Measurements from ENCODE around the gene BRD4. TPM values are rescaled to one million over a fixed set of nuclear protein-coding genes. Genes with fewer than 3 reads are reported as not detected.

The BRD4 gene
- total RNA-seq, 1 experiment from 2014 or later: 144 TPM

DNA sequence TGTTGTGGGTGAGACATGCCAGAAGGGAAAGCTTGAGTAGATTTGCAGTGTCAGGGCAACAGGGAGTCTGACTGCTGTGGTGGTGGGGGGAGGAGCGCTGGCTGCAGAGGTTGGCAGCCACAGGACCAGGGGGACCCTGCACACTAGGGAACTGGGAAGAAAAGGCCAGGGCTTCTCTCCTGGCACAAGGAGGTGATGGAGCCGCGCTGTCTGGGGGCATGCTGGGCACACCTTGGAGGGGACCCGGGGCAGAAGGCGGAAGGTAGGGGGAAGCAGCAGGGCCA lies 86.2 kb downstream of the BRD4 start:
- Histone ChIP-seq H3K27ac (ENCODE audit: insufficient read length, low read depth, low read length) (no peak overlapping the region), H3K4me2 (ENCODE audit: insufficient read depth, insufficient read length, low read length) (no peak overlapping the region), H2AK5ac (ENCODE audit: insufficient read length, low read length) (no peak overlapping the region), H3K56ac (ENCODE audit: insufficient read length, low read depth, low read length) (no peak overlapping the region), H3K9ac (ENCODE audit: extremely low read depth, insufficient read length, low read length) (no peak overlapping the region), H3K79me2 (ENCODE audit: insufficient read depth, low read length) (no peaks in the 10 kb centered on the region), H3K79me1 (ENCODE audit: insufficient read depth, low read depth, low read length, poor library complexity, severe bottlenecking) (no peaks in the 10 kb centered on the region), H4K91ac (ENCODE audit: insufficient read length, low read depth, low read length) (no peak overlapping the region), H3K18ac (ENCODE audit: insufficient read length, low read depth, low read length) (no peak overlapping the region), H3T11ph (ENCODE audit: low read length) (no peak overlapping the region), H3K4me1 (ENCODE audit: insufficient read depth, low read length) (no peaks in the 10 kb centered on the region), H3K23me2 (ENCODE audit: insufficient read length, low read depth, low read length, poor library complexity, severe bottlenecking) (no peaks in the 10 kb centered on the region), H3K14ac (ENCODE audit: insufficient read depth, low read length) (no peak overlapping the region), H3K9me3 (ENCODE audit: control insufficient read depth, low read depth, low read length) (no peaks in the 10 kb centered on the region), H4K8ac (replicated peaks; ENCODE audit: insufficient read length, low read depth, low read length) (no peak overlapping the region), H2BK15ac (ENCODE audit: low read depth, low read length) (no peak overlapping the region), H2BK12ac (ENCODE audit: insufficient read length, low read depth, low read length) (no peak overlapping the region), H2BK20ac (ENCODE audit: low read depth, low read length, poor library complexity, severe bottlenecking) (no peak overlapping the region), H4K20me1 (ENCODE audit: control insufficient read depth, insufficient read depth, insufficient read length) (peaks cover 4% of the 10 kb centered on the region), H3K27me3 (ENCODE audit: insufficient read depth, low read length) (no peaks in the 10 kb centered on the region), H2BK5ac (ENCODE audit: insufficient read length, low read length) (no peak overlapping the region), H2BK120ac (ENCODE audit: low read depth, low read length, poor library complexity, severe bottlenecking) (no peak overlapping the region), H2AFZ (ENCODE audit: low read length) (no peak overlapping the region), H3K23ac (ENCODE audit: insufficient read length, low read depth, low read length) (no peak overlapping the region), H3K4ac (ENCODE audit: low read depth, low read length) (no peak overlapping the region), H4K5ac (ENCODE audit: insufficient read length, low read depth, low read length) (no peak overlapping the region)
- Mint-ChIP-seq H3K27ac (peak overlapping the region in 2 of 3 experiments; percentile 53 to 85; a peak in 3 of 7 replicates), H3K4me3 (no peak overlapping the region), H3K27me3 (ENCODE audit: low read depth) (no peaks in the 10 kb centered on the region), H3K4me1 (peaks cover 0 to 2% of the 10 kb centered on the region in 2 experiments; a peak in 1 of 4 replicates), H3K36me3 (ENCODE audit: insufficient read depth in 1 of 3, low read depth in 3 of 3) (peaks cover 25 to 66% (median 63%) of the 10 kb centered on the region in 3 experiments), H3K9me3 (no peaks in the 10 kb centered on the region)
- no peak for DNase-seq
- TF ChIP-seq, protein P1, sequence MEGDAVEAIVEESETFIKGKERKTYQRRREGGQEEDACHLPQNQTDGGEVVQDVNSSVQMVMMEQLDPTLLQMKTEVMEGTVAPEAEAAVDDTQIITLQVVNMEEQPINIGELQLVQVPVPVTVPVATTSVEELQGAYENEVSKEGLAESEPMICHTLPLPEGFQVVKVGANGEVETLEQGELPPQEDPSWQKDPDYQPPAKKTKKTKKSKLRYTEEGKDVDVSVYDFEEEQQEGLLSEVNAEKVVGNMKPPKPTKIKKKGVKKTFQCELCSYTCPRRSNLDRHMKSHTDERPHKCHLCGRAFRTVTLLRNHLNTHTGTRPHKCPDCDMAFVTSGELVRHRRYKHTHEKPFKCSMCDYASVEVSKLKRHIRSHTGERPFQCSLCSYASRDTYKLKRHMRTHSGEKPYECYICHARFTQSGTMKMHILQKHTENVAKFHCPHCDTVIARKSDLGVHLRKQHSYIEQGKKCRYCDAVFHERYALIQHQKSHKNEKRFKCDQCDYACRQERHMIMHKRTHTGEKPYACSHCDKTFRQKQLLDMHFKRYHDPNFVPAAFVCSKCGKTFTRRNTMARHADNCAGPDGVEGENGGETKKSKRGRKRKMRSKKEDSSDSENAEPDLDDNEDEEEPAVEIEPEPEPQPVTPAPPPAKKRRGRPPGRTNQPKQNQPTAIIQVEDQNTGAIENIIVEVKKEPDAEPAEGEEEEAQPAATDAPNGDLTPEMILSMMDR (conservative IDR thresholded peaks at IDR 0.05): no peak
- no CpG with 5 or more reads among the region's 5 CpGs for WGBS (ENCODE audit: extremely low coverage, insufficient read length, low lambda C conversion rate)
